C4-2B (cell line): ENCODE results near the gene RELN.

ENCODE experiments used
- H3K27ac ChIP-seq: fragments of 450-650 bp; 2 replicates; pipeline ENCODE4 v1.5.1; 2017
- ZFX ChIP-seq: fragments of 450-650 bp; IDR thresholded peaks from 2 replicates; pipeline ENCODE4 v1.6.1; 2017
- TF ChIP-seq, protein P1 (sequence below): fragments of 450-650 bp; conservative IDR thresholded peaks from 2 replicates; pipeline ENCODE4 v1.5.1; 2017; ENCODE audit warnings: mild to moderate bottlenecking

RELN gene

DNA sequence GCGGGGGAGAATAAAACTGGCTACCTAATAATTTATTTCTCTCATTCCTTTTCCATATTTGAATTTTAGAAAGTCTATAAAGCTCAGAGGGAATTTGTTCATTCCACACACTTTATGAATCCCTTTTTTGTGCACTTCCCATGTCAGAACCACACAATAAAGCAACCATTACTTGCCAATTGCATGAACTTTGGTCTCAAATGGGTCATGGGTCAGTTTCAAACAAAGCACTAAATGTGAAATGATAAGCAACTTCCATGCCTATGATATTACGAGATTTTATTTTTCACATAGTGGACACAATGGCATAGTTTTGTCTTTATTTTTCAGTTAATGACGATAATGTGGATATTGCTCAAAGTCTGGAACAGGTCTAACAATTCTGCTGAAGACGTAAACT, 18.6 kb upstream of the RELN start:
- no peak for TF ChIP-seq ZFX
- TF ChIP-seq, protein P1, sequence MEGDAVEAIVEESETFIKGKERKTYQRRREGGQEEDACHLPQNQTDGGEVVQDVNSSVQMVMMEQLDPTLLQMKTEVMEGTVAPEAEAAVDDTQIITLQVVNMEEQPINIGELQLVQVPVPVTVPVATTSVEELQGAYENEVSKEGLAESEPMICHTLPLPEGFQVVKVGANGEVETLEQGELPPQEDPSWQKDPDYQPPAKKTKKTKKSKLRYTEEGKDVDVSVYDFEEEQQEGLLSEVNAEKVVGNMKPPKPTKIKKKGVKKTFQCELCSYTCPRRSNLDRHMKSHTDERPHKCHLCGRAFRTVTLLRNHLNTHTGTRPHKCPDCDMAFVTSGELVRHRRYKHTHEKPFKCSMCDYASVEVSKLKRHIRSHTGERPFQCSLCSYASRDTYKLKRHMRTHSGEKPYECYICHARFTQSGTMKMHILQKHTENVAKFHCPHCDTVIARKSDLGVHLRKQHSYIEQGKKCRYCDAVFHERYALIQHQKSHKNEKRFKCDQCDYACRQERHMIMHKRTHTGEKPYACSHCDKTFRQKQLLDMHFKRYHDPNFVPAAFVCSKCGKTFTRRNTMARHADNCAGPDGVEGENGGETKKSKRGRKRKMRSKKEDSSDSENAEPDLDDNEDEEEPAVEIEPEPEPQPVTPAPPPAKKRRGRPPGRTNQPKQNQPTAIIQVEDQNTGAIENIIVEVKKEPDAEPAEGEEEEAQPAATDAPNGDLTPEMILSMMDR: no peak
- H3K27ac ChIP-seq: no peak overlapping the region

DNA sequence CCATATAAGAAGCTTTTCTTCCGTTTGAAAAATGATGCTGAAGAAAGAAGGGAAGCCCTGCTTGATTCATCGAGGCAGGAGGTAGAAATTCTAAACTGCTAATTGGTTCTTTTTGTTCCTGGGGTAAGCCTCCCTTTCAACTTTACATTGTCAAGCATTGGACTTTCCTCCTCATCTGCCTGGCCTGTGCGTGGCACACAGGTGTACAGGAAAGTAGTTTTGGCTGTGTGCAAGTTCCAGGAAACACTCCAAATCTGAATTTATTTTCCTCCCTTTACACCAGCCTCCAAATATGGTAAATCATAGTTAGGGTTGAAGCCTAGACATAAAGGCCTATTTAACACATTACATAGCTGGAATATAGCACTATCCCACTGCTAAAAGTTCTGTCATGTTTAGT, 18.2 kb upstream of the RELN start:
- H3K27ac ChIP-seq: no peak overlapping the region
- no peak for TF ChIP-seq ZFX
- TF ChIP-seq, protein P1: no peak

DNA sequence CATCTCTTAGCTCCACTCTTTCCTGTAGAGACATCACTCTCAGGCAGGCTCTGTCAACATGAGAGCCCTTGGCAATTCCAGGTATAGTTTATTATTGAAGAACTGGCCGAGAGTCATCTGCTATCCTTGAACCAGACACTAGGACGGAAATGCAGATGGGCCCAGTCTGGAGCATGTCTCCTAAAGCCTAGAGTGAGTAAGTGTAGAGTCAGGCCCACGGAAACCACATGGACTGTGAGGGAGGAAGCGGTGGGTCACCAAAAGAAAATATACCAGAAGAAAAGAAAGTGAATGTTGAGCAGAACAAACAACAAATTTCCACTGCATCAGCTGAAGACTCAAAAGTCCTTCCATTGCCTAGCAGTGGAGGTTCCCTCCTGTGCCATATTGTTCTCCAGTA, 15.7 kb upstream of the RELN start:
- no peak overlapping the region for H3K27ac ChIP-seq
- TF ChIP-seq, protein P1: no peak
- no peak for TF ChIP-seq ZFX

DNA sequence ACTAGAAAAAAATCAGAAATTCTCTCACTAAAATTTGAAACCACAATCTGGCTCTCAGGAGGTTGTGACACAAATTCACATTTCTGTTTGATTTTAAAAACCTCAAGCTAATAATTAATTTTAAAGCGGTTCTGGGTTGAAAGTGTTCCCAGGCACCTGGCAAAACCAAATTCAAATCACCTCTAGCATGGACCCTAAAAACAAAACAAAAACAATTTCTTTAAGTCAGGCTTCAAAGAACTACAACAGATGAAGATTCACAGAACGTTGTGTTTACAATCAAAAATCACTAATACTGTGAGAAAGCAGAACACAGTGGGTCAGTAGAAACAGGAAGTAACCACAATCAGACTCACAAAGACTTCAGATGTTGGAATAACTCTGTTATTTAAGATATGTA, 7.2 kb upstream of the RELN start:
- H3K27ac ChIP-seq: no peak overlapping the region
- no peak for TF ChIP-seq ZFX
- TF ChIP-seq, protein P1: no peak

DNA sequence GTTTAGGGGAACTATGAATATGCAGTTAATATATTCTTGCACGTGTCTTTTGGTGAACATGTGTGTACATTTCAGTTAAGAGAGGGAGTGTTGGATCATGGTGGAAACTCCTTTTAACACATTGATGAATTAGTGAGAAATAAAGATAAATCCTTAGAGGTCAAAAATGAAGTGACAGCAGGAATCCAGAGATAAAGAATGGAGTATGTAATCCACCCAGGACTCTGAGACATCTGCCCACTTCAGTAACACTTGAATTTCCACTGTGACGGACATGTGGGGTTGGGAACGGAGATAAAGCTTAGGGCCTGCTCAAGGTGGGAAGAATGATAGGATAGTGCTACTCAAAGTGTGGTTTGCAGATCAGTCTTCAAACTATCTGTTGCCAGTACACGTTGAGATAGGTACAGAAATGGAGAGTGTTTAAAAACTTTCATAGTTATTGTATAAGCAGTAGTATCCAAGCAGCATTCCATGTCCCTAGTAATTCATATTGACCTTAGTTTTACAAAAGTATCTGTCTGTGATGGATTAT, 6.6 kb upstream of the RELN start:
- no peak for TF ChIP-seq ZFX
- TF ChIP-seq, protein P1: no peak
- H3K27ac ChIP-seq: no peak overlapping the region

GRCh38 chr7:103995554-103995953, 6.1 kb upstream of the RELN start:
- H3K27ac ChIP-seq: no peak overlapping the region
- TF ChIP-seq, protein P1: no peak
- TF ChIP-seq ZFX: no peak

GRCh38 chr7:103993551-103993950, 4.1 kb upstream of the RELN start:
- TF ChIP-seq ZFX: no peak
- TF ChIP-seq, protein P1: no peak
- H3K27ac ChIP-seq: no peak overlapping the region
